Activated naive CD4-positive, alpha-beta T cell treated with Interleukin-2 at 50 U/mL for 16 hours (primary cell): ENCODE measurements around the gene CACNA1G.
A peak's percentile ranks its signal among the peaks of the same experiment; 100 is the strongest.

Source experiments
- DNase-seq: peaks from one replicate; pipeline ENCODE4 v3.0.0-alpha.2; 2020

The CACNA1G gene

DNA sequence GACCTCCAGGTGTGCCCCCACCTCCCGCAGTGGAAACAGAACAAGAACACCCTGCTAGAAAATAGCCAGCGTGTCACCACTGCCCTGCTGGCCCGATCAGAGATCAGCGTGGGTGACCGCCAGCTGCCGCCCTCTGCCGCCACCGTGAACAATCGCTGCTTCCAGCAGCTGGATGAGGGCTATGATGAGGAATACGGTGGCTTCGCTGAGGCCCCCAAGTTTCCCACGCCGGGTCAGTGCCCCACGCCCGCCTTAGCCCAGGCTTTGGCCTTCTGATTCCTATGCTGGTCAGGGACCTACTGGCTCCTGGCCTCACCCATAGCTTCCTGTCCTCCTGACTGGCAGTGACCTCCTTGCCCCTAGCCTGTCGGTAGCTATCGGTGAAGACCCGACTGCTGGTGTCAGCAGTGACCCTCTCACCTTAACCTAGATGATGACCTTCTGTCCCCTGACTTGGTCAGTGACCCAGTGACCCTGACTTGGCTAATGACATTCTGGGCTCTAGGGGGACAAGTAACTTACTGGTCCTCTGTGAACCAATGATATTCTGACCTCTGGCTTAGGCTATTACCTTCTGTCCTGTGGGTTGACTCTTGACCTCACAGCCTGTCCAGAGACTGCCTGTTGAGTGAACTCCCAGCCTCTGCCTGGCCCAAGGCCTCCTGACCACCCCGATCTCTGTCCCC, 11.1 kb upstream of the CACNA1G start:
- DNase-seq: no peak

DNA sequence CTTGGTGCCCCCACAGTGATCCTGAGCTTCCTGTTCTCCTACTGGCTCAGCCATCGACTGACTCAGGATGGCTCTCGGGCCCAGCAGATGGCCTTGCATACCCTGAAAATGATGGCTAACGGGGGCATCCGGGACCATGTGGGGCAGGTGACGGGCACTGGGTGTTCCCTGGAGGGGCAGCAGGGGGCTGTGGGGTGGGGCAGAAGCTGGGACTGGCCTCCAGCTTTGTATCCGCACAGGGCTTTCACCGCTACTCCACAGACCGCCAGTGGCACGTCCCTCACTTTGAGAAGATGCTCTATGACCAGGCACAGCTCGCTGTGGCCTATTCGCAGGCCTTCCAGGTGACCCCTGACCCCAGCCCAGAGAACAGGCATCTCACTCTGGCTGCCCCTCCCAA, 10.5 kb upstream of the CACNA1G start:
- DNase-seq: no peak

DNA sequence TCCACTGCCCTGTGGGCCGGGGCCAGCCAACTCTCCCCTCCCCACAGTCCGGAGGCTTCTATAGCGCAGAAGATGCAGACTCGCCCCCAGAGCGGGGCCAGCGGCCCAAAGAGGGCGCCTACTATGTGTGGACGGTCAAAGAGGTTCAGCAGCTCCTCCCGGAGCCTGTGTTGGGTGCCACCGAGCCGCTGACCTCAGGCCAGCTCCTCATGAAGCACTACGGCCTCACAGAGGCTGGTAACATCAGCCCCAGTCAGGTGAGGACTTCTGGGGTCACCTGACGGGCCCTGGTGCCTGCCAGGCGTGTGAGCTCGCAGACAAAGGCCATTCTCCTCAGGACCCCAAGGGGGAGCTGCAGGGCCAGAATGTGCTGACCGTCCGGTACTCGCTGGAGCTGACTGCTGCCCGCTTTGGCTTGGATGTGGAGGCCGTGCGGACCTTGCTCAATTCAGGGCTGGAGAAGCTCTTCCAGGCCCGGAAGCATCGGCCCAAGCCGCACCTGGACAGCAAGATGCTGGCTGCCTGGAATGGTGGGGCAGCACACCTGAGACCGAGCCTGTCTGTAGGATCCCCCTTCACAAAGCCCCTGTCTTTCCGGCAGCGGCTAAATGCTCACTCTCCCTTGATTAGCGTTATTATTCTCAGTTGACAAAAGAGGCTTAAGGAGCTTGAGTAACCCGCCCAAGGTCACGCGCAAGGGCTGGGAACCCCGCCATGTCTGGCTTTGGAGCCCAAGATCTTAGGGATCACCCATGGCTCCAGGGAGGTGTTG, 9.7 kb upstream of the CACNA1G start:
- no peak for DNase-seq

DNA sequence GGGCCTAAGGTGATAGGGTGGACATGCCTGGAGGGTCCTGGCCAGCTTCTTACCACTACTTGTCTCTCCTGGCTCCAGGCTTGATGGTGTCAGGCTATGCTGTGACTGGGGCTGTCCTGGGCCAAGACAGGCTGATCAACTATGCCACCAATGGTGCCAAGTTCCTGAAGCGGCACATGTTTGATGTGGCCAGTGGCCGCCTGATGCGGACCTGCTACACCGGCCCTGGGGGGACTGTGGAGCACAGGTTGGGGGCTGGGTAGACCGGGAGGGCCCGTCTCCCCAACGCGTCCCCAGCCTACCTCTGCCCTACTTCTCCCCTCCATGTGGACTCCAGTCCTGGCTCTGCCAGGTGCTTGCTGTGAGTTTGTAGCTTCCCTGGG, 9.1 kb upstream of the CACNA1G start:
- DNase-seq: no peak

DNA sequence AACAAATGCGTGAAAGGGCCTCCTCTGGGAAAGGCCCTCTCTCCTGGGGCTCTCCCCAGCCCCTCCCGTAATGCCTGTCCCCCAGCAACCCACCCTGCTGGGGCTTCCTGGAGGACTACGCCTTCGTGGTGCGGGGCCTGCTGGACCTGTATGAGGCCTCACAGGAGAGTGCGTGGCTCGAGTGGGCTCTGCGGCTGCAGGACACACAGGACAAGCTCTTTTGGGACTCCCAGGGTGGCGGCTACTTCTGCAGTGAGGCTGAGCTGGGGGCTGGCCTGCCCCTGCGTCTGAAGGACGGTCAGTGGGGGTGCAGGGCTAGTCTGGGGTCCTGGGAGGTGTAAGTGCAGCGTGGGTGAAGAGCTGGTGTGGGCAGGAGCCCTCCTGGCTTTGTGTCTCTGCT, 8.6 kb upstream of the CACNA1G start:
- no peak for DNase-seq

DNA sequence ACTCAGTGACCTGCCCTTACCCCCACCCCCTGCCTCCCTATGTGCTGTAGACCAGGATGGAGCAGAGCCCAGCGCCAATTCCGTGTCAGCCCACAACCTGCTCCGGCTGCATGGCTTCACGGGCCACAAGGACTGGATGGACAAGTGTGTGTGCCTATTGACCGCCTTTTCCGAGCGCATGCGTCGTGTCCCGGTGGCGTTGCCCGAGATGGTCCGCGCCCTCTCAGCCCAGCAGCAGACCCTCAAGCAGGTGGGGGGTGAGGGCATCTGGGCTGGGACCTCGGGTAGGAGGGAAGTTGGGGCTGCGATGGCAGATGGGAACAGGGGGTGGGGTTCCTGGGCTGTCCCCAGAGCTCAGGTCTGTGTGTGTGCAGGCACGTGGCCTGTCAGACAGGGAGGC, 6.3 kb upstream of the CACNA1G start:
- no peak for DNase-seq

DNA sequence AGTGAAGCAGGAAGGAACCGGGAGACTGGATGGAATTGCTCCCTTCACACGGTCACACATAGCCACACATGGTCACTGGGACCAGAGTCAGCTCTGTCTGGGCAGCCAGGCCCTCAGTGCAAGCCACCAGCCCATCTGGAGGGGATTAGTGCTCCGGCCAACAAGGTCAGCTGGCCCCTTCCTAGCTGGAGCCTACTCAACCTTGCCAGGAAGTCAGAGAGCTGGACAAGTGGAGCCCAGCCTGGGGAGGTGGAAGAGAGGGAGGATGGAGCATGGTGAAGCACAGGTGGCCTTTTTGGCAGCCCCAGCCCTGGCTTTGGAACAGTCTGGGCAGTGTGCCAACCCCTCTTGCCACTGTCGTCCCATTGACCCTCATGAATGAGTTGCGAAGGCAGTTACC, 3.7 kb upstream of the CACNA1G start:
- no peak for DNase-seq

DNA sequence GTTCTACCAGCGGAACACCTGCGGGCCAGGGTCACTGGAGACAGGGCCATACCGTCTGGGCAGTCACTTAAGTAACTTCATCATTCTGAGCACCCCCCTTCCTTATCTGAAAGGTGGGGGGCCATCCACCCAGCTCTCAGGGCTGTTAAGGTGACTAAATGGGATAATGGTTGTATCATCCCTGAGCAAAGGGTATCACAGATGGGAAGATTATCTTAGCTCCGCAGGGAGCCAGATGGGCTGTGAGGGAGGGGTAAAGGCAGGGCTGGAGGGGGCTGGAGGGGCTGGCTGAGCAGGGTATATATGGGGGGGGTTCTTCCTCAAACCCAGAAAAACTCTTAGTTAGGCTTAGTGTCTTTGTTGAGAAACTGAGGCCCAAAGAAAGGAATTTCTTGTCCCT, 2.9 kb upstream of the CACNA1G start:
- DNase-seq: no peak

DNA sequence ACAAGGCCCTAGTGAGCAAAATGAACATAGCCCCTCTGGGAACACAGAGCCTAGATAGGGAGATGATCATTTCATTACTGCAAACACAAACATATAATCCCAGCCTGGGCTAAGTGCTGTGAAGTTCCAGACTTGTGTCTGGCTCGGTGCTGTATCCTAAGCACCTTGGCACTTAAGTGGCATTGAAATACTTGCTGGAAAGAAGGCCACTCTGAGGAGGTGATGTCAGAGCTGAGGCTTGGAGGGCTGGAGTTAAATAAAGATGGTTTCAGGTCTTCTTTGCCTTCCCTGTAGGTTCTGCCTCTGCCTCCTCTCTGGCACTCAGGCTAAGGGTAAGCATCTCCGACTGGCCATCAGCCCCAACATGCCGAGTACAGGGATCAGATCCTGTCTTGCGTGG, 2.4 kb upstream of the CACNA1G start:
- no peak for DNase-seq

DNA sequence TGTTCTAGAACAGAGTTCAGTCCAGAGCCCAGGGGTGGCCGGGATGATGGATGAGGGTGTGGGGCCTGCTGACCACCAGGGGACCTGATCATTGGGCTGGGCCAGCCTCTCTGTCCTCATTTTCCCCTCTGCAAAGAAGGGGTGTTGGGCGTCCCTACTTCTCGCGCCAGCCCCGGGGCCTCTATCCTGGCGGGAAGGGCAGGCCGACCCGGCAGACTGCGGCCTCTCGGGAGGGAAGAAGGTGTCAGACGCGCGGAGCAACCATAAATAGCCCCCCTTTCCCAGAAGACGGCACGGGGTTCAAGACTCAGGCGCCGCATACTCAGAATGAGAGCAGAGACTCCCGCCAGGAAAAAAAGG, 2.0 kb upstream of the CACNA1G start:
- DNase-seq: no peak

DNA sequence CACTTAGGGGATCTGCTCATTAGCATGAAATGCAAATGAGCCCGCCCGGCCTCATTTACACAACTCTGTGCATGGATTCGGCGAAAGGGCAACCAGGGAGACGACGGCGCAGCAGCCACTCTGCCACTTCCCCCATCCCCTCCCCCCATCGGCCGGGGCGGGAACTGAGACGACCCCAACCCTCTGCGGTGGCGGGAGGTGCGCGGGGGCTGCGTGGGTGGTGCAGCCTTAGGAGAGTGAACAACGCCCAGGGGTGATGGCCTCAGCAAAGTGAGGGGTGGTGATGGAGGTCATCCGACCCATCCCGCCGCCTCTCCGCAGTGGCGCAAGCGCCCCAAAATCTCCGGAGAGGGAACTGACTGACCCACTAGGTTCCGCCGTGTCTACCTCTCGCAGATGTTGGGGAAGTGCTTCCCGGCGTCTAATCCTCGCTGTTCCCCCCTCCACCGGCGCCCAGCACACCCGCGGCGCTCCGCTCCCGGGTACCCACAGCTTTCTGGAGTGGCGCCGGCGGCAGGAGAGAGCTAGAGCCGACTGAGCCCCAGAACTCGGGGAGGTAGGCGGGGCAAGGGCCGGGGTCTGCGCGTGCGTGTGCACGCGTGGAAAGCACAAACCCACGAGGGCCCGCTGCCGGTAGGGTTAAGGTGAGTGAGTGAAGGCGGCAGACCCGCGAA, 1.4 kb upstream of the CACNA1G start:
- DNase-seq: peak; percentile 19

DNA sequence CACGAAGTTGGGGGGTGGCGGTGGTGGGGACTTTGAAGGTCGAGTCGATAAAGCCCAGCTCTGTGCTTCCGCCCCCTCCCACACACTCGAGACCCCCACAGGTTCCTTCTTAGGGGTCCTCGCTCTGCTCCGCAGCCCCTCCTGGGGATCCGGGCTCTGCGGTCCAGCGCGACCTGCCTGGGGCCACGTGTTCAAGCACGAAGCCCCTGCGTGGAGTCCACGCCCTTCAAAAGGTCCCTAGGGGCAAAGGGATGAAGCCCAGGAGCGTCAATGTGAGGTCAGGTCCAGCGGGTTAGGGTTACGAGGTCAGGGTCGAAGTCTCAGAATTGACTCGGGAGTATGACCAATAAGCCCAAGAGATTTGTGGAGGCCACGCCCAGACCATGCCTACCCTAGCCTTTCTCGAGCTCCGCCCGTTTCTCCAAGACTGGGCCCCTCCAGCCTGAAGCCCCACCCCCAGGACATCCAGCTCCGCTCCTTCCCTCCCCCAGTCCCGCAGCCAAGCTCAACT, 786 bp upstream of the CACNA1G start:
- peak; percentile 41 for DNase-seq

DNA sequence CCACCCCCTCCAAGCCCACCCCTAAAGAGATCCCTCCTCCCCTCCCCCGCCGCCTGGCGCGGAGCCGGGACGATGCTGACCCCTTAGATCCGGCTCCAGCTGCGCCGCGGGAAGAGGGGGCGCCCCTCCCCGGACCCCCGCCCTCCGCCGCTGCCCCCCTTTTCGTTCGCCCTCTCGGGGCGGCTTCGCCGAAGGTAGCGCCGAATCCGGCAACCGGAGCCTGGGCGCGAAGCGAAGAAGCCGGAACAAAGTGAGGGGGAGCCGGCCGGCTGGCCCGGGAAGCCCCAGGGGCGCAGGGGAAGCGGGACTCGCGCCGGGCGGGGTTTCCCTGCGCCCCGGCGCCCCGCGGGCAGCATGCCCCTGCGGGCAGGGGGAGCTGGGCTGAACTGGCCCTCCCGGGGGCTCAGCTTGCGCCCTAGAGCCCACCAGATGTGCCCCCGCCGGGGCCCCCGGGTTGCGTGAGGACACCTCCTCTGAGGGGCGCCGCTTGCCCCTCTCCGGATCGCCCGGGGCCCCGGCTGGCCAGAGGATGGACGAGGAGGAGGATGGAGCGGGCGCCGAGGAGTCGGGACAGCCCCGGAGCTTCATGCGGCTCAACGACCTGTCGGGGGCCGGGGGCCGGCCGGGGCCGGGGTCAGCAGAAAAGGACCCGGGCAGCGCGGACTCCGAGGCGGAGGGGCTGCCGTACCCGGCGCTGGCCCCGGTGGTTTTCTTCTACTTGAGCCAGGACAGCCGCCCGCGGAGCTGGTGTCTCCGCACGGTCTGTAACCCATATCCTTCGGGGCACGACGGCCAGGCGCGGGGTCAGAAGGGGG, 623 bp downstream of the CACNA1G start:
- DNase-seq: no peak

DNA sequence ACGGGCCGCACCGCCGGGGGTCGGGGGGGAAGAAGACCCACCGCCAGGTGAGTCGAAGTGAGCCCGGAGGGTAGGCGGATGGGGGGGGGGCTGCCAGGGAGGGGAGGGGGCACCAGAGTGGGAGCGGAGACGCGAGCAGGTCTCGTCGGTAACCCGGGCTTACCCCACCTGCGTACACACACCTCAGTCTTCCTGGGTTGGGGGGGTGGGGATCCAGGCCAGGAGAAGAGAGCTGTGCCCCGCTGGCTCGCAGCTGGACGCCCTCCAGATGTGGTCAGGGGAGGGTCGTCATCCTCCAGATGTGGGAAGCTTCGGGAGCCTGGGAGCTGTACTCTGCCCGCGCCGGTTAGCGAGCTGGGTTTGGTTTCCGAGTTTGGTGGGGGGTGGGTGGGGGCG, 1.2 kb downstream of the CACNA1G start:
- no peak for DNase-seq

DNA sequence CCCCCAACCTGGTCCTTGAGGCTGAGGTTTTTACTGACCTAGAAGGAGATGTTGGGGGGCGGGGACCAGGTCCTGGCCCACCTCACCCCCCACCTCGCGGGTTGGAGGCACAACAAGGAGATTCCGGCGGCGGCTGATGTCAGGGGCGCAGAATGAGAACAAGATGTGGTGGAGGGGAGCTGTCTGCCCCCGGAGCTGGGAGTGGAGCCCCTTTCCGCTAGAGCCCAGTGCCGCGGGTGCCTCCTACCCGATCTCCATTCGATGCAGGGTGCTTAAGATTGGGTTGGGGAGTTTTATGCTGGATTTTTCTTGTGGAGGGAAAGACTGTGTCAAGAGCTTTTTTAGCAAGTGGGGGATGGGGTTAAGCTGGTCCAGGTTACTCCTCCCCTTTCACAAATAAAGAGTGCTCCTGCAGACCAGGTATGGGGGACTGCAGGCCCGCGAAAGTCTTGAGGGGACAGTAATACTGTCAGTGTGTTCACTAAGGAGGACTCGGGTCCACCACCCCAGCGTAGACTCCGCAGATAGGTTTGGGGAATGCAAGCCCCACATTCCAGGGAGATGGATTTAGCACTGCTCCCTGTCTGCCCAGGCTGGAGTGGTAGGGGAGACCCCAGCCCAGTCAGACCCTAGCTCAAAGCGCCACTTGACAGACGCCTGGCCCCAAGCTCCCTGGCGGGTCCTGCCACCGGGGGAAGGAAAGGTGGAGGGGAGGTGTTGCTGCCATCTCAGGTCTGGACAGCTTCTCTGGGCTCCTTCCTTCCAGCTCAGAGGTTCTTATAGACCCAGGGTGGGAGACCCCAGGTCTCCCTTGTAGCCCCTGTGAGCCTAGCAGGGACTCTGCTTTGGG, 2.0 kb downstream of the CACNA1G start:
- DNase-seq: peak; percentile 19

DNA sequence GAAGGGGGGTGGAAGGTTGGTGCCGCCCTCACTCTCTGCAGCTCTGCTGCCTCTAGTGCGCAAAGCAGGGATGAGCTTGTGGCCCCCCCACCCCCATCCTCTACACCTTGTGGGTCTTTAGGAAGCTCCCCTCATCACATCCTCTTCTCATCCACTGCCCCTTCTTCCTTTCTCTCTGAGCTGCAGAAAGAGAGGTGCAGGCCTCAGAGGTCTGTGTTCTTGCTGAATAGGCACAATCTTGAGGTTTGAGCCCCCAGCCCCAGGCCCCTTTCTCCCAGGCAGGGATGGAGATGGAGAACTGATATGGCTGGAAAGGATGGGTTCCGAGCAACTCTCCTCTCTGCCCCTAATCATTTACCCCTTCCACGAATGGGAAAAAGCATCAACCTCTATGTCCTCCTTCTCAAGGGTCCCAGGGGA, 2.6 kb downstream of the CACNA1G start:
- DNase-seq: no peak

DNA sequence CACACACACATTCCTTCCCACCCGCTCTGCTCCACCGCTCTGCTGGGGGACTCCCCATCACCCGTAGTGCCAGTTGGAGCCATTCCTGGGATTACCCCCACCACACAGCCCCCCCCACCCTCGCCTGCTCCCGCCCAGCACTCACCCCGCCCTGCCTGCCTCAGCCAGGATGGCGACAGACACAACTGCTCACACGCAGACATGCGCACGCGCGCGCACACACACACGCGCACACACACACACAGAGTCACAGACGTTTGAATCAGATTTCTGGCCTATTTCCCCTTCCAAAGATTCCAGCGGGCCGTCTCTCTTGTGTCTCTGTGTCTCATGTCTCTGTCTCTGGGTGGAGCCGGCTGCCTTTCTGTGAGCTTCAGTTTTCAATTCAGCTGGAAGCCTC, 4.4 kb downstream of the CACNA1G start:
- DNase-seq: no peak

DNA sequence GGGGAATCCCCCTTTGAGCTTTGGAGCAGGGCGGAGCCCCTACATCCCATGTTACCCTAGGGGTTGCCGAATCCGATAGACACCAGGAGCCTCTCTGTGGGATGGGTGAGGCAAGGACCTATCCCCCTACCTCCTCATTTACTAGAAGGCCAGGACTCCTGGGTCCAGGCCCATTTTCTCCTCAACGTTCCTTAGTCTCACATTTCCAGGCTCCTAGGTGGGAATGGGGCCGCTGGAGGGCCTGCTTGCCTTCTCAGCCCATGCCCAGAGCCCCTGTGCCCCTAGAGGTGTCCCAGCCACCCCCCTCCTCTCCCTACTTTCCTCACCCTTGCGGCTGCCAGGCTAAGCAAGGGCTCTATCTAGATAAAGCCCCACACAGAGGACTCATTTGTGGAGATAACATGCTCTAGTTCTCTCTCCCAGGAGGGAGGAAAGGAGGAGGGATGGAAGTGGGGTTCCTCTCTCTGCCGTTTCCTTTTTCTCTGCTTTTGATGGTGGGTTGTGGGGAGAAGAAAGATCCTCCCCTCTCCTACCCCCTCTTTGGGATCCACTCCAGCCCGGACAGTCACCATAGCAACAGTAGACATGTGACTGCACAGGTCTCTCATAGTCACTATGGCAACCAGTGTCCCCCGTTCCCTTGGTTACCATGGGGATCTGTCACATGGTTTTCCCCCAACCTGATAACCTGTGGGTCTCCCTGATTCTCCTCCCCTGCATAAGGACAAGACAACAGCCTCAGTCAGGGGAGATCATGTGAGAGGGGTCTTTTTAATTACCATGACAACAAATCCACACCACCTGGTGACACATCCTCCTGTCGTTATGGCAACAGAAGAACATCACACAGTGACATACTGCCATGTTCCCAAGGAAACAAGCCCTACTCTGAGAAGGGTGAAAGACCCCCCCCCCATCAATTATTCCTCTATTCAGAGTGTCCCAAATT, 5.2 kb downstream of the CACNA1G start:
- no peak for DNase-seq

DNA sequence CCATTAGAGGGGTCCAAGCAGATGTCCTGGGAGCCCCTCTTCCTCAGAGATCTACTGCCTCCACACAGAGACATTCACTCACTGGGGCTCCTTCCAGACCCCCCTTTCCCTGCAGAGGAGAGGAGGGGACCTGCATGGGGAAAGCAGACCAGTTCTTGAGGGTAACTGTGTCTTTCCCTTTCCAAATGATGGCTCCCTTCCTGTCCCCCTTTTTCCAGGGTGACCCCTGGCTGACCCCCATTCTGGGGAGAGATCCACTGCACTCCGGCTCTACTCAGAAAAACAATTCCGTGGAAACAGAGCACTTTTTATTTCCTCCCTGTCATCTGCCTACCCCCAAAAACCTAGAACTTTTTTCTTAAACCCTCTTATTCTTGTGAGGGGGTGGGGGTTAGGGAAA, 6.4 kb downstream of the CACNA1G start:
- DNase-seq: no peak

DNA sequence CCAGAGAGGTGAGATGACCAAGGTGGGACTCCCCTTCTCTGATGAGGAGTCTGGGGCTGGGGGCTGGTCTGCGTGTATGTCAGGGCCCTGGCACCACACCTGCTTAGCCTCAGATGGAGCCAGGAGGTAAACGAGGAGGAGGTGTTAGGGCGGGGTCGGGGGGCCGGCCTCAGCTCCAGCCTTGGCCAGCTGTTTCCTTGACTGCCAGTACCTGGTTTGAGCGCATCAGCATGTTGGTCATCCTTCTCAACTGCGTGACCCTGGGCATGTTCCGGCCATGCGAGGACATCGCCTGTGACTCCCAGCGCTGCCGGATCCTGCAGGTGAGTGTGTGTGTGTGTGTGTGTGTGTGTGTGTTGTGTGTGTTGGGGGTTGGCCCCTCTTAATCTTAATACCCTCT, 8.1 kb downstream of the CACNA1G start:
- no peak for DNase-seq

DNA sequence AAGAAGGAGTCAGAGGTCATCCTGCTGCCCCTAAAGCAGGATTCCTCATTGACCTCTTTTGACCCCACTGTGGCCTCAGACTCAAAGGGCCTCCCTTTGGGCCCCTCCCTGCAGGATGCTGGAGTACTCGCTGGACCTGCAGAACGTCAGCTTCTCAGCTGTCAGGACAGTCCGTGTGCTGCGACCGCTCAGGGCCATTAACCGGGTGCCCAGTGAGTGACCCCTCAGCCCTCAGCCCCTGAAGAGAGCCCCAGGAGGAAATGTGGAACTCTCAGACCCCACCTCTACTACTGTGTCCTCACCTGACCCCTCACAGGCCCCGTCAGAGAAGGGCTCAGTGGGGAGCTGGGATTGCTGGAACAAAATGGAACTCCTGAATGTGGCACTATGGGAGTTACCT, 9.1 kb downstream of the CACNA1G start:
- no peak for DNase-seq
